Activated B cell treated with CpG ODN at 0.5 μM for 24 hours (primary cell): ENCODE results near the gene SLC4A2. TPM values are rescaled to one million over a fixed set of nuclear protein-coding genes. Genes with fewer than 3 reads are reported as not detected.

Source experiments
- ATAC-seq: fragments of 200-7000 bp; cut with Tn5 transposase; one replicate; pipeline ENCODE4 v1.10.0; 2021; ENCODE audit warnings: low read depth, mild to moderate bottlenecking, moderate library complexity
- CTCF ChIA-PET: fragments of 350-600 bp; sonication (Branson Sonifier 250); formaldehyde crosslinking; loops from one replicate; lab custom pipeline; 2021; ENCODE audit warnings: antibody characterized with exemption; lab: Charles Lee
- POLR2A ChIA-PET: fragments of 350-600 bp; sonication (Branson Sonifier 250); formaldehyde crosslinking; loops from one replicate; lab custom pipeline; 2021; ENCODE audit warnings: antibody characterized with exemption; lab: Charles Lee
- DNase-seq: peaks from one replicate; pipeline ENCODE4 v3.0.0; 2022
- H3K27ac Mint-ChIP-seq: one replicate; pipeline ENCODE4 v1.8.0; 2020; ENCODE audit warnings: mixed read lengths
- H3K27me3 Mint-ChIP-seq: one replicate; pipeline ENCODE4 v1.8.0; 2021; ENCODE audit warnings: mixed read lengths
- H3K36me3 Mint-ChIP-seq: one replicate; pipeline ENCODE4 v1.8.0; 2021; ENCODE audit warnings: low read depth, mixed read lengths
- H3K4me1 Mint-ChIP-seq: one replicate; pipeline ENCODE4 v1.8.0; 2021; ENCODE audit warnings: mixed read lengths
- H3K4me3 Mint-ChIP-seq: one replicate; pipeline ENCODE4 v1.8.0; 2020; ENCODE audit warnings: mild to moderate bottlenecking, mixed read lengths
- H3K9me3 Mint-ChIP-seq: one replicate; pipeline ENCODE4 v1.8.0; 2020; ENCODE audit warnings: mixed read lengths
- CTCF ChIP-seq: fragments of 200-600 bp; IDR thresholded peaks from one replicate; pipeline ENCODE4 v1.8.0; 2022; ENCODE audit warnings: antibody characterized with exemption, mild to moderate bottlenecking
- intact Hi-C: fragments of 100-400 bp; cut with micrococcal nuclease; formaldehyde crosslinking; loops from one replicate; pipeline ENCODE4 v1.15.1; 2024
- total RNA-seq: library from RNA; stranded (reverse); gene quantifications from 2 replicates; pipeline ENCODE4 v1.2.3, GENCODE V29; 2022

Gene SLC4A2
- total RNA-seq, 1 donor from 2014 or later = 72.5 TPM

DNA sequence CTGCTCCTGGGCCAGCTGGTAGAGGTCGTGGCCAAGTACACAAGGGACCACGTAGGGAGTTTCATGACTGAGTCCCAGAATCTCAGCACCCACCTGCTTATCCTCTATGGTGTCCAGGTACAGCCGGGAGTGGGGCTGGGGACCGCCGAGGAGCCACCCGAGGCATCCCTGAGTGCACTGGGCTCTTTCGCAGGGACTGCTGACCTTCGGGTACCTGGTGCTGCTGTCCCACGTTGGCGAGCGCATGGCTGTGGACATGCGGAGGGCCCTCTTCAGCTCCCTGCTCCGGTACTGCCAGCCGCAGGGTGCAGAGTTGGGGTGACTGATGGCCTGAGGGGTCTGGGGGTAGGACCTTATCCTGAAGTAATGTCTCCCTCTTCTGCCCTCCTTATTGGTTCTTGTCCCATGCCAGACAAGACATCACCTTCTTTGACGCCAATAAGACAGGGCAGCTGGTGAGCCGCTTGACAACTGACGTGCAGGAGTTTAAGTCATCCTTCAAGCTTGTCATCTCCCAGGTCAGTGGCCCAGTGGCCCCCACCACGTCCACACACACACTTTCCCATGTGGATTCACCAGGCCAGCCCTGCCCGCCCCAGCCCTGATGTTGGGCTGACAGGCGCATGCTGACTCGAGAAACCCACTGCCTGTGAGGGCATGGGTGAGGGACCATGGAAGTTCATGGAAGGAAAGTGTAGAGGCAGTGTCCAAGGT, 24.9 kb upstream of the SLC4A2 start:
- ChIA-PET CTCF (no interaction called here), POLR2A (interaction anchor here (0.6 to 1.2 kb wide), 2 partner anchors 46 to 1869 kb away, joined by 4 read pairs; partner anchors contain the start of gene FASTK)
- Mint-ChIP-seq H3K9me3 (no peaks in the 10 kb centered on the region), H3K4me1 (peaks cover 9% of the 10 kb centered on the region), H3K36me3 (peaks cover 27% of the 10 kb centered on the region), H3K4me3 (no peak overlapping the region), H3K27ac (no peak overlapping the region), H3K27me3 (no peaks in the 10 kb centered on the region)
- TF ChIP-seq CTCF = no peak
- intact Hi-C loops = no loop called here
- no peak for DNase-seq
- ATAC-seq = no peak

DNA sequence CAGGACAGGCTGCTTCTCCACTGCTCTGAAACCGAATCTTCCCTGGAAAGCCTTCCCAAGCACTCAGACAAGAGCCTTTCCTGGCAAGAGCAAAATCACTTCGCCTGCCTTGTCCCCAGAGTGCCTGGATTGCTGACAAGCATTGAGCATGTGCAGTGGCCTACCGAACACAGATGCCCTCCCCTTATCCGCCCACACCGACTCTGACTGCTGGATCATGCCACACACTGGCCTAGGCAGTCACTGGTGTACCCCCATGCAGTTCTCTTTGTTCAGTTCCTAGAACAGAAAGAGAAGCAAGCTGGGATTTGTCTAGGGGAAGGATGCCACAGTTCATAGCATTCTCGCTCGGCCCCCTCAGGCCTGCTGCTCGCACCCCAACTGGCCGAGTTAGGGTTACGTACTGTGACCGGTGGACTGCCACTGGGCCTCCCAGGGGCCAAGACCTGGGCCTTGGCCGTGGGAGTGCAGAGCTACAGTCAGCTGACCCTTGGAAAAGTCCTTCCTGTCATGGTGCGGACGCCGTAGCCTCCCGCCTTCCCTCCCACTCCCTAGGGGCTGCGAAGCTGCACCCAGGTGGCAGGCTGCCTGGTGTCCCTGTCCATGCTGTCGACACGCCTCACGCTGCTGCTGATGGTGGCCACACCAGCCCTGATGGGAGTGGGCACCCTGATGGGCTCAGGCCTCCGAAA, 24.2 kb upstream of the SLC4A2 start:
- no peak for TF ChIP-seq CTCF
- Mint-ChIP-seq H3K4me1 (peaks cover 8% of the 10 kb centered on the region), H3K36me3 (peaks cover 27% of the 10 kb centered on the region), H3K27me3 (no peaks in the 10 kb centered on the region), H3K27ac (no peak overlapping the region), H3K4me3 (no peak overlapping the region), H3K9me3 (no peaks in the 10 kb centered on the region)
- ChIA-PET CTCF (no interaction called here), POLR2A (interaction anchor here (0.6 kb wide), 1 partner anchor 1870 kb away, joined by 4 read pairs; no protein-coding TSS in a partner anchor)
- no peak for DNase-seq
- ATAC-seq = no peak
- intact Hi-C loops = no loop called here

GRCh38 chr7:151035902-151036301, 23.5 kb upstream of the SLC4A2 start:
- DNase-seq = no peak
- ATAC-seq = no peak
- intact Hi-C loops = no loop called here
- Mint-ChIP-seq H3K4me1 (peaks cover 7% of the 10 kb centered on the region), H3K27ac (no peak overlapping the region), H3K4me3 (no peak overlapping the region), H3K36me3 (peaks cover 27% of the 10 kb centered on the region), H3K27me3 (no peaks in the 10 kb centered on the region), H3K9me3 (no peaks in the 10 kb centered on the region)
- ChIA-PET POLR2A (no interaction called here), CTCF (interaction anchor here (1.5 kb wide), 1 partner anchor 17 kb away, joined by 3 read pairs; no protein-coding TSS in a partner anchor)
- no peak for TF ChIP-seq CTCF

DNA sequence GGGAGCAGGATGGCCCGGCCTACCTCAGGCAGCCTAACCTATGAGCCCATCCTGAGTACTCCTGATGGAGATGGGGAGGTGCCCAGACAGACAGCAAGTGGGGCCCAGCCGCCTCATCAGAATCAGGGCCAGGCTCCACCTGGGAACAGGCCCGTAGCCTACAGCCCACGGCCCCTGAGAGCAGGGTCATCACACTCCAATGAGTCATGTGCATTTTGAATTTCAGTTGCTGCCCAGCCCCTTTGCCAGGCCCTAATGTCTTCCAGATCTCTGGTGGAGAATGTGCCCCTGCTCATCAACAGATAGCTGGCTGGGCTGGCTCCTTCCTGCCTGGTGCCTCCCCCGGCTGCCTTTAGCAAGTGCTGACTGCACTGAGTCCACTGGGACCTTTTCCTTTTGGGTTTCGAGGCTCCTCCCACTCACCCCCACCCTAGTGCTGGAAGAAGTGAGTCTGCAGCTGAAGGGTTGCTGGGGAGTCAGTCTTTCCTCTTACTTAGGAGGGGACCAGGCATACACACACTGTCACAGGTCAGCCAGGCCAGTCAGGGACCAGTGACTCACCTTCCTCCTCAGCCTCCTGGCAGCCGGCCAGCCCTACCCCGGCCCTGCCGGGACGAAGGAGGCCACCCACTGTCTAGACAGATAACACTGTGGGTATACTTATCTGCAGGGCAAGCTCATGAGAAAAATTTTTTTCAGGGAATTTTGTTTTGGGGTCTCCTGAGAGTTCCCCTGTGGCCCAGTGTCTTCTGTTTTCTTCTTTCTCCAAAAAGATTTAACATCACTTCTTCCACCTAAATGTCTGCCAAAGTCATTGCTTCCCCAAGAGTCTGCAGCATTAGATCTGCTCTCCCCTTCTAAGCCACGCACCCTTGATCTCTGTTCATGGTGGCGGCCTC, 20.2 kb upstream of the SLC4A2 start:
- intact Hi-C loops = no loop called here
- H3K9me3 Mint-ChIP-seq = no peaks in the 10 kb centered on the region
- POLR2A ChIA-PET = interaction anchor here (0.9 kb wide), 1 partner anchor 11 kb away, joined by 3 read pairs; the partner anchor contains the start of gene ABCB8

More for the DNA sequence above, 20.2 kb upstream of the SLC4A2 start:
- DNase-seq = no peak
- Mint-ChIP-seq H3K4me1 (peaks cover 6% of the 10 kb centered on the region), H3K4me3 (no peak overlapping the region), H3K27ac (no peak overlapping the region), H3K36me3 (peaks cover 22% of the 10 kb centered on the region), H3K27me3 (no peaks in the 10 kb centered on the region)
- peak; percentile 40 for ATAC-seq
- CTCF ChIA-PET = no interaction called here
- TF ChIP-seq CTCF = no peak
